ENCODE results near the gene PPIL1.

DNA sequence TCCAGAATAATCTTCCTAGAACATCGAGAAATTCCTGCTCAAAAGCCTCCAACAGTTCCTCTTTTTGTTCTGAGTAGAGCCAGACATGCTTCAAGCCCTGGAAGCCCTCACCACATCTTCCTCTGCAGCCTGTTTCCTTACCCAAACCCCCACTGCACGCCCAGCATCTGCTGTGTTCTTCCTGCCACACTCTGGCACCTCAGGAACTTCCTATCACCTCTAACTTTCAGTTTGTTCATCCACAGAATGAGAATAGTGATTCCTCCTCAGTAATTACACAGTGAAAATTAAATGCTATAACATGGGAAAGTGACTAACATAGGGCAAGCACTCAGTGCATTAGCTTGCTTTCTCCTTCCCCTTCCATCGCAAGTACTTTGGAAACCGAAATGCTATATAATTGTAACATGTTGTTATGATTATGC is 37.4 kb upstream of the PPIL1 start:
- TF ChIP-seq, protein P1, sequence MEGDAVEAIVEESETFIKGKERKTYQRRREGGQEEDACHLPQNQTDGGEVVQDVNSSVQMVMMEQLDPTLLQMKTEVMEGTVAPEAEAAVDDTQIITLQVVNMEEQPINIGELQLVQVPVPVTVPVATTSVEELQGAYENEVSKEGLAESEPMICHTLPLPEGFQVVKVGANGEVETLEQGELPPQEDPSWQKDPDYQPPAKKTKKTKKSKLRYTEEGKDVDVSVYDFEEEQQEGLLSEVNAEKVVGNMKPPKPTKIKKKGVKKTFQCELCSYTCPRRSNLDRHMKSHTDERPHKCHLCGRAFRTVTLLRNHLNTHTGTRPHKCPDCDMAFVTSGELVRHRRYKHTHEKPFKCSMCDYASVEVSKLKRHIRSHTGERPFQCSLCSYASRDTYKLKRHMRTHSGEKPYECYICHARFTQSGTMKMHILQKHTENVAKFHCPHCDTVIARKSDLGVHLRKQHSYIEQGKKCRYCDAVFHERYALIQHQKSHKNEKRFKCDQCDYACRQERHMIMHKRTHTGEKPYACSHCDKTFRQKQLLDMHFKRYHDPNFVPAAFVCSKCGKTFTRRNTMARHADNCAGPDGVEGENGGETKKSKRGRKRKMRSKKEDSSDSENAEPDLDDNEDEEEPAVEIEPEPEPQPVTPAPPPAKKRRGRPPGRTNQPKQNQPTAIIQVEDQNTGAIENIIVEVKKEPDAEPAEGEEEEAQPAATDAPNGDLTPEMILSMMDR (IDR thresholded peaks at IDR 0.05; ENCODE audit: poor library complexity): no peak
- TF ChIP-seq EZH2phosphoT487 (IDR thresholded peaks at IDR 0.05; ENCODE audit: low read depth, severe bottlenecking, unreplicated experiment) (no peak), EZH2 (IDR thresholded peaks at IDR 0.05; ENCODE audit: borderline replicate concordance) (no peak)

All from hepatocyte (in vitro differentiated cells).